Measurements from ENCODE around the gene HOXC13.

GRCh38 chr12:53977596-53978445 lies 39.2 kb downstream of the HOXC13 start:
- TF ChIP-seq, protein P1, sequence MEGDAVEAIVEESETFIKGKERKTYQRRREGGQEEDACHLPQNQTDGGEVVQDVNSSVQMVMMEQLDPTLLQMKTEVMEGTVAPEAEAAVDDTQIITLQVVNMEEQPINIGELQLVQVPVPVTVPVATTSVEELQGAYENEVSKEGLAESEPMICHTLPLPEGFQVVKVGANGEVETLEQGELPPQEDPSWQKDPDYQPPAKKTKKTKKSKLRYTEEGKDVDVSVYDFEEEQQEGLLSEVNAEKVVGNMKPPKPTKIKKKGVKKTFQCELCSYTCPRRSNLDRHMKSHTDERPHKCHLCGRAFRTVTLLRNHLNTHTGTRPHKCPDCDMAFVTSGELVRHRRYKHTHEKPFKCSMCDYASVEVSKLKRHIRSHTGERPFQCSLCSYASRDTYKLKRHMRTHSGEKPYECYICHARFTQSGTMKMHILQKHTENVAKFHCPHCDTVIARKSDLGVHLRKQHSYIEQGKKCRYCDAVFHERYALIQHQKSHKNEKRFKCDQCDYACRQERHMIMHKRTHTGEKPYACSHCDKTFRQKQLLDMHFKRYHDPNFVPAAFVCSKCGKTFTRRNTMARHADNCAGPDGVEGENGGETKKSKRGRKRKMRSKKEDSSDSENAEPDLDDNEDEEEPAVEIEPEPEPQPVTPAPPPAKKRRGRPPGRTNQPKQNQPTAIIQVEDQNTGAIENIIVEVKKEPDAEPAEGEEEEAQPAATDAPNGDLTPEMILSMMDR (IDR thresholded peaks at IDR 0.05) = no peak
- TF ChIP-seq POLR2A (IDR thresholded peaks at IDR 0.05) = no peak
